ENCODE measurements around the gene LCN12. TPM values are rescaled to one million over a fixed set of nuclear protein-coding genes. Genes with fewer than 3 reads are reported as not detected.
A peak's percentile ranks its signal among the peaks of the same experiment; 100 is the strongest.

LCN12 gene
- total RNA-seq, 1 donor from 2014 or later: 1.1 TPM

DNA sequence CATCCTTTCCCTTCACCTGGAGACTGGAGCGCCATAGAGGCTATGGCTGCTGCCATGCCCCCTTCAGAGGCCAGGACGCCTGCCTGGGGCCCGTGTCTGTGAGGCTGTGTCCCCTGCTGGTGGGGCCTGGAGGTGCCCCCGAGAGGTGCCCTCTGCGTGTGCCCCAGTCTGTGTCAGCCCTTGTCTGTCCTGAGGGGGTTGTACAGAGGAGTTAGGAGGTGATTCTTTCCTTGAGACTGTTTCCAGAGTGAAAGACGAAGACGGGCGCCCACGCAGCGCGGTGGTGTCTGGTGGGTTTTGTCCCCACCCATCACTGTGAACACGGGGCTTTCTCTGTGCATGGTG, 41.2 kb upstream of the LCN12 start:
- H3K4me3 Mint-ChIP-seq: no peak overlapping the region
- DNase-seq (ENCODE audit: low read depth, low spot score): no peak
- H3K4me1 Mint-ChIP-seq: no peaks in the 10 kb centered on the region
- H3K27me3 Mint-ChIP-seq (ENCODE audit: low read depth): no peaks in the 10 kb centered on the region
- no peaks in the 10 kb centered on the region for H3K9me3 Mint-ChIP-seq
- no peak overlapping the region for H3K27ac Mint-ChIP-seq (ENCODE audit: unreplicated experiment)
- H3K36me3 Mint-ChIP-seq (ENCODE audit: low read depth): peaks cover 3% of the 10 kb centered on the region
- TF ChIP-seq, protein P1, sequence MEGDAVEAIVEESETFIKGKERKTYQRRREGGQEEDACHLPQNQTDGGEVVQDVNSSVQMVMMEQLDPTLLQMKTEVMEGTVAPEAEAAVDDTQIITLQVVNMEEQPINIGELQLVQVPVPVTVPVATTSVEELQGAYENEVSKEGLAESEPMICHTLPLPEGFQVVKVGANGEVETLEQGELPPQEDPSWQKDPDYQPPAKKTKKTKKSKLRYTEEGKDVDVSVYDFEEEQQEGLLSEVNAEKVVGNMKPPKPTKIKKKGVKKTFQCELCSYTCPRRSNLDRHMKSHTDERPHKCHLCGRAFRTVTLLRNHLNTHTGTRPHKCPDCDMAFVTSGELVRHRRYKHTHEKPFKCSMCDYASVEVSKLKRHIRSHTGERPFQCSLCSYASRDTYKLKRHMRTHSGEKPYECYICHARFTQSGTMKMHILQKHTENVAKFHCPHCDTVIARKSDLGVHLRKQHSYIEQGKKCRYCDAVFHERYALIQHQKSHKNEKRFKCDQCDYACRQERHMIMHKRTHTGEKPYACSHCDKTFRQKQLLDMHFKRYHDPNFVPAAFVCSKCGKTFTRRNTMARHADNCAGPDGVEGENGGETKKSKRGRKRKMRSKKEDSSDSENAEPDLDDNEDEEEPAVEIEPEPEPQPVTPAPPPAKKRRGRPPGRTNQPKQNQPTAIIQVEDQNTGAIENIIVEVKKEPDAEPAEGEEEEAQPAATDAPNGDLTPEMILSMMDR (conservative IDR thresholded peaks at IDR 0.05): no peak

DNA sequence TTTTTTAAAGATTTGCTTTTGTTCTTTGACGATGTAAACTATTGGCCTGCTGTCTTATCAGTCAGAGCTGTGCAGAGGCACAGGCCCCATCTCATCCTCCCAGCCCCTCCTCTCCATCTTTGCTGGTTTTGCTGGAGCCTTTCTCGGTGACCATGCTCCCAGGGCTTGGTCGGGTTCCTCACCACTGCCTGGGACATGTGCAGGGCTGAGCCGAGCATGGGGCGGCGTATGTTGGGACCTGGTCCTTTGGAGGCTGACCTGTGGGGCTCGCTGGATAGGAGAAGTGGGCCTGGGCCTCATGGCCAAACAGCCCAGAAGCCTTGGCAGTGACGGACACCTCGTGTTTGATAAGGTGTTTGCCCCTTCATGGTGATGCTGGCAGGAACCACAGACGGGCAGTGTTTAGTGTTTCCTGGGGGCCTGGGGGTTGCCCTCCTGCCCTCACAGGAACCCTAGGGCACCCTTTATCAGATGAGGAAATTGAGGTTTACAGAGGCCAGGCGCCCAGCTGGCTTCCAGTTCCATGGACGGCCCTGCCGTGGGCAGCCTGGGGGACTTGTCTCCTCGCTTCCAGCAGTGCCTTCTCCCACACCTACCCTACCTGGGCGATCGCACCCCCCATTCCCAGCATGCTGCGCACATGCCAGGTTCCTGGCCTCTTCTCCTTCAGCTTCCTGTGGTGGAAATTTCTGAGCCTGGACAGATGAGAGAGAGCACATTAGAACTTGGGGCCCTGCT, 38.2 kb upstream of the LCN12 start:
- Mint-ChIP-seq H3K4me3 (no peak overlapping the region), H3K27ac (ENCODE audit: unreplicated experiment) (no peak overlapping the region), H3K4me1 (no peaks in the 10 kb centered on the region), H3K9me3 (no peaks in the 10 kb centered on the region), H3K27me3 (ENCODE audit: low read depth) (no peaks in the 10 kb centered on the region), H3K36me3 (ENCODE audit: low read depth) (peaks cover 3% of the 10 kb centered on the region)
- TF ChIP-seq, protein P1 (conservative IDR thresholded peaks at IDR 0.05): no peak
- DNase-seq (ENCODE audit: low read depth, low spot score): no peak

DNA sequence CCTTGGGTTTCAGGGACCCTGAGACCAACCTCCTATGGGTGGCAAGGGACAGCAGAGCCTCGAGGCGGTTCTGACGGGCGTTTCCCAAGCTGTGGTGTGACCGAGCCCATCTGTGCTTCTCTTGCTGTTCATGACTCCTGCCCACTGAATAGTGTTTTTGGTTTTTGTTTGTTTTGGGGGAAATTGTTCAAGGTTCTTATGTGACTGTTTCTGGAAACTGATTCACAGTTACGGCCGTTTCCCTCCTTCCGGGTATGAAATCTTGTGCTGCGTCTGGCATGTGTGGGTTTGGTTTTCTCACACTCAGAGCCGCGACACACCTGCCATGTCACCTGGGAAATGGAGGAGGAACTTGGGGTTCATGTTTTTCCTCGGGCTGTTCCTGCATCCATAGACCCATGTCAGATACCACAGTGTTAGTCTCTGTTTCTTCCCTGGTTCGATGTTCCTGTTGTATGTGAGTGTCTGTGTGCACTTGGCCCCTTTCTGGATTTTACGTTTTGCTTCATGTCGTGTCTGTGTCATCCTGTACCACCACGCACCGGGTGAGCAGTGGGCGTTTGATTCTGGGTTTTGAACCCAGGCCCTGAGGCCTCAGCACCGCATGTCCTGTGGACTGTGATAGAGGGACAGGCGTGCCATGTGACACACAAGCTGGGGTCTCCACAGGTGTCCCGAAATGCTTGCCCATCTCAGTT, 36.3 kb upstream of the LCN12 start:
- Mint-ChIP-seq H3K9me3 (no peaks in the 10 kb centered on the region), H3K27ac (ENCODE audit: unreplicated experiment) (no peak overlapping the region), H3K27me3 (ENCODE audit: low read depth) (no peaks in the 10 kb centered on the region), H3K36me3 (ENCODE audit: low read depth) (peaks cover 8% of the 10 kb centered on the region), H3K4me1 (no peaks in the 10 kb centered on the region), H3K4me3 (no peak overlapping the region)
- no peak for DNase-seq (ENCODE audit: low read depth, low spot score)
- TF ChIP-seq, protein P1 (conservative IDR thresholded peaks at IDR 0.05): no peak

DNA sequence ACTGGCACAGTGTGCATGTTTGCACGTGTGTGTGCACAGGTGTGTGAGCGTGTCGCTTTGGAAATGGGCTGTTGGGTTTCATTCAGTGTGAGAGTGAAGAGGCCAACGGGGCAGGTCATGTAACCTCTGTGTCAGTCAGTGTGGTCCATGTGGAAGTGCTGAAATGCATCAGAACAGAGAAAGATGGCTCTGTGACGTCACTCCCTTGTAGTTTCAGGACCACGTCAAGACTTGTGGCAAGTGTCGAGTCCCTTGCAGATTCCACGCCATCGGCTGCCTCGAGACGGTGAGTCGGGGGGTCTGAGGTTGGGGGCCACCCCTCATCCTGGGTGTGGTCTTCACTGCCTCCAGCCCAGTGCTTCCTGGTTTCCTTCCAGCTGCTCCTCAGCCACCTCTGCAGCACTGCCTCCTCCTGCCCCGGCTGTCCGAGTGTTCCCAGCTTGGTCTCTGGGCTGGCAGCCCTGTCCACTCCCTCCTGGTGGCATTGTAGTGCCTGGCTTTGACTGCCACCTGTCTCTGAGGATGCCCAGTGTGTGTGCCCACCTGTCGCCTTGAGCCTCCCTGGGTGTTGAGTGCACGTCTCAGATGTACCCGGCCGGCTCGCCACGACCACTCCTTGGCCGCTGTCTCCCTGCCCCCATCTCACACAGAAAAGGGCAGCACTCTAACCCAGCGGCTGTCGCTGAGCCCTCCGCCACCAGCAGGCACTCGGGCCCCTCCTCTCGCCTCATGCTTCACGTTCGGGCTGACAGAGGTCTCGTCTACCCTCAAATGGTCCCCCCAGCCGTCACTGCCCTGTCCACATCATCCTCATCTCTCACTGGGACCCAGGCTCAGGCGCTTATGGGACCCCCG, 35.5 kb upstream of the LCN12 start:
- Mint-ChIP-seq H3K27ac (ENCODE audit: unreplicated experiment) (no peak overlapping the region), H3K4me1 (no peaks in the 10 kb centered on the region), H3K9me3 (no peaks in the 10 kb centered on the region), H3K27me3 (ENCODE audit: low read depth) (no peaks in the 10 kb centered on the region), H3K36me3 (ENCODE audit: low read depth) (peaks cover 8% of the 10 kb centered on the region), H3K4me3 (no peak overlapping the region)
- TF ChIP-seq, protein P1 (conservative IDR thresholded peaks at IDR 0.05): no peak
- no peak for DNase-seq (ENCODE audit: low read depth, low spot score)

DNA sequence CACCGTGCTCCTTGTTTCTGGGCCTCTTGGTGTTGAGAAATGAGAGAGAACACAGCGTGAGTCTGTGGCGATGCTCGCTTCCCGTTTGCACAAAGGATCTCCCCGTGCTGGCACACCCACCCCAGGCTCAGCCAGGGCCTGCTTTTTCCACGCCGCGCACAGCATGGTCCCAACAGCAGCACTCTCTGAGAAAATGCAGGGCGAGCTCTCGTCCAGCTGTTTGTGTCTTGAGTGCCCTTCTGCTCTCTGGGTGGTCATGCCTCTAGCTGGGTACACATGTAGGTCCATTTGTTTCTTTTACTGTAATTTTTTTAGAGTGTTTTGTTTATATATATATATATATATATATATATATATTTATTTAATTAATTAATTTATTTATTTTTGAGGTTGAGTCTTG, 34.2 kb upstream of the LCN12 start:
- H3K4me1 Mint-ChIP-seq: no peaks in the 10 kb centered on the region
- TF ChIP-seq, protein P1 (conservative IDR thresholded peaks at IDR 0.05): no peak
- no peak for DNase-seq (ENCODE audit: low read depth, low spot score)
- no peak overlapping the region for H3K4me3 Mint-ChIP-seq
- no peaks in the 10 kb centered on the region for H3K27me3 Mint-ChIP-seq (ENCODE audit: low read depth)
- H3K9me3 Mint-ChIP-seq: no peaks in the 10 kb centered on the region
- peaks cover 8% of the 10 kb centered on the region for H3K36me3 Mint-ChIP-seq (ENCODE audit: low read depth)
- peak overlapping the region; percentile 46 for H3K27ac Mint-ChIP-seq (ENCODE audit: unreplicated experiment)
